HTERT RPE-1 (cell line): ENCODE data around the gene AFF1.

Experiments used
- in situ Hi-C: fragments of 300-500 bp; cut with MboI; formaldehyde crosslinking; loops from 4 replicates; pipeline ENCODE4 v1.14.3; 2020; ENCODE audit warnings: low sequenced_read_pairs

The AFF1 gene

GRCh38 chr4:87185146-87185870 lies 250.5 kb downstream of the AFF1 start:
- in situ Hi-C loops = no loop called here

GRCh38 chr4:87188048-87188447 lies 253.2 kb downstream of the AFF1 start:
- in situ Hi-C loops = no loop called here

GRCh38 chr4:87188932-87189331 lies 254.1 kb downstream of the AFF1 start:
- in situ Hi-C loops = no loop called here
